GM12891 (cell line): Measurements from ENCODE around the gene PCK2.

Experiments used
- POLR2A ChIP-seq: IDR thresholded peaks from 2 replicates; pipeline ENCODE4 v1.6.1; 2011; ENCODE audit warnings: low read depth, low read length, control low read depth
- POU2F2 ChIP-seq: IDR thresholded peaks from 2 replicates; pipeline ENCODE4 v1.6.1; 2011; ENCODE audit warnings: low read depth, mild to moderate bottlenecking, control low read depth, low read length, moderate library complexity
- TAF1 ChIP-seq: IDR thresholded peaks from 2 replicates; pipeline ENCODE4 v1.6.1; 2011; ENCODE audit warnings: low read depth, low read length, control low read depth

DNA sequence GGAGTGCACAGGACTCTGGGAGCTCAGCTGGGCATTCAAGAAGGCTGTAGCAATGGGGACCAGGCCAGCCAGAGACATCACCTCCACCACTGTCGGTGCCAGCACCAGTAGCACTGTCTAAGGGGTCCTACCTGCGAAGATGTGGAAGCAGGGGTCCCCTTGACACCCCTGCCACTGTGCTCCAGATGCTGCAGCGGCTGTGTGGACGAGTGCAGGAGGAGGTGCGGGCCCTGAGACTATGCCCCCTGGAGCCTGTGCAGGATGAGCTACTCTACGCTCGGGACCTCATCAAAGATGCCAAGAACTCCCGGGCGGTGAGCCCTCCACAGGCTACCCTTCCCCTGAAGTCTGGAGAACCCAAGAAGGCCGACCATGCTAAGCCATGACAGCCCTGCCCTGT is 33.7 kb upstream of the PCK2 start:
- TF ChIP-seq POLR2A: no peak
- TF ChIP-seq TAF1: no peak
- no peak for TF ChIP-seq POU2F2
